PC-3 (cell line): Measurements from ENCODE around the gene PPP4R3B. TPM values are rescaled to one million over a fixed set of nuclear protein-coding genes. Genes with fewer than 3 reads are reported as not detected.

Source experiments
- ATAC-seq: fragments of 200-7000 bp; cut with Tn5 transposase; 2 replicates; pipeline ENCODE4 v1.9.1; 2020; ENCODE audit warnings: mild to moderate bottlenecking, moderate library complexity
- BruUV-seq: library from RNA; stranded (reverse); fragments of 400-500 nt; replicated peaks from 2 replicates; lab custom pipeline; 2021; lab: Mats Ljungman, UMichigan
- CTCF ChIA-PET: fragments of 300-600 bp; sonication (Branson Sonifier 250); formaldehyde crosslinking; loops from one replicate; lab custom pipeline; 2022; ENCODE audit warnings: antibody characterized with exemption; lab: Charles Lee
- POLR2A ChIA-PET: fragments of 300-600 bp; sonication (Branson Sonifier 250); formaldehyde crosslinking; loops from one replicate; lab custom pipeline; 2022; ENCODE audit warnings: antibody characterized with exemption; ENCODE audit not compliant: unreplicated experiment; lab: Charles Lee
- DNase-seq: peaks from one replicate; pipeline ENCODE4 v3.0.0-alpha.2; 2015
- H2AFZ ChIP-seq: fragments of 300-600 bp; sonication (generic); 2 replicates; pipeline ENCODE4 v1.6.0; 2016; ENCODE audit warnings: antibody characterized with exemption, low read length
- H3F3A ChIP-seq: fragments of 300-600 bp; sonication (generic); one replicate; pipeline ENCODE4 v1.6.0; 2017; ENCODE audit warnings: antibody characterized with exemption, low read length, control low read depth, mild to moderate bottlenecking; ENCODE audit not compliant: unreplicated experiment
- H3K27ac ChIP-seq: fragments of 300-600 bp; sonication (generic); 2 replicates; pipeline ENCODE4 v1.5.1; 2016; ENCODE audit warnings: mild to moderate bottlenecking, low read length
- H3K27me3 ChIP-seq: fragments of 300-600 bp; sonication (generic); 2 replicates; pipeline ENCODE4 v1.6.1; 2016; ENCODE audit warnings: low read length, mixed read lengths
- H3K36me3 ChIP-seq: fragments of 300-600 bp; sonication (generic); 2 replicates; pipeline ENCODE4 v1.6.1; 2016; ENCODE audit warnings: low read depth, mixed run types, low read length, mixed read lengths
- H3K4me1 ChIP-seq: fragments of 300-600 bp; sonication (generic); 2 replicates; pipeline ENCODE4 v1.5.1; 2016; ENCODE audit warnings: low read length; ENCODE audit not compliant: insufficient read depth
- H3K4me2 ChIP-seq: fragments of 300-600 bp; sonication (generic); 2 replicates; pipeline ENCODE4 v1.6.0; 2016; ENCODE audit warnings: low read length
- H3K4me3 ChIP-seq: fragments of 300-600 bp; sonication (generic); 2 replicates; pipeline ENCODE4 v1.5.1; 2016; ENCODE audit warnings: mild to moderate bottlenecking, low read length, mixed read lengths
- H3K79me2 ChIP-seq: fragments of 300-600 bp; sonication (generic); 2 replicates; pipeline ENCODE4 v1.6.1; 2017; ENCODE audit warnings: low read length, mixed read lengths
- H3K9ac ChIP-seq: fragments of 300-600 bp; sonication (generic); 2 replicates; pipeline ENCODE4 v1.6.0; 2016; ENCODE audit warnings: mild to moderate bottlenecking, low read length
- H3K9me2 ChIP-seq: fragments of 300-600 bp; sonication (generic); replicated peaks from 2 replicates; pipeline ENCODE4 v1.6.1; 2016; ENCODE audit warnings: mixed run types, low read length, mixed read lengths
- H3K9me3 ChIP-seq: fragments of 300-600 bp; sonication (generic); 2 replicates; pipeline ENCODE4 v1.6.1; 2016; ENCODE audit warnings: low read length, mixed read lengths
- H4K20me1 ChIP-seq: fragments of 300-600 bp; sonication (generic); 2 replicates; pipeline ENCODE4 v1.6.1; 2016; ENCODE audit warnings: low read length, mixed read lengths
- EZH2 ChIP-seq: fragments of 300-600 bp; sonication (generic); IDR thresholded peaks from one replicate; pipeline ENCODE4 v1.6.1; 2017; ENCODE audit warnings: antibody characterized with exemption, mild to moderate bottlenecking, low read length; ENCODE audit not compliant: unreplicated experiment
- EZH2phosphoT487 ChIP-seq: fragments of 300-600 bp; sonication (generic); IDR thresholded peaks from 2 replicates; pipeline ENCODE4 v1.6.1; 2018; ENCODE audit warnings: mild to moderate bottlenecking, antibody characterized with exemption, low read length, borderline replicate concordance
- intact Hi-C: fragments of 100-400 bp; cut with micrococcal nuclease; formaldehyde crosslinking; loops from 2 replicates; pipeline ENCODE4 v1.9.0; 2023
- total RNA-seq: library from RNA; depleted of rRNA; stranded (reverse); fragments of >200 nt; gene quantifications from 2 replicates; pipeline ENCODE4 v1.2.3, GENCODE V29; 2014
- TF ChIP-seq, protein P1 (sequence below): fragments of 300-600 bp; sonication (generic); conservative IDR thresholded peaks from 2 replicates; pipeline ENCODE4 v1.5.1; 2017; ENCODE audit warnings: antibody characterized with exemption, low read depth, mild to moderate bottlenecking, low read length

Gene PPP4R3B
- total RNA-seq, 1 experiment from 2014 or later, result 38.4 TPM

DNA sequence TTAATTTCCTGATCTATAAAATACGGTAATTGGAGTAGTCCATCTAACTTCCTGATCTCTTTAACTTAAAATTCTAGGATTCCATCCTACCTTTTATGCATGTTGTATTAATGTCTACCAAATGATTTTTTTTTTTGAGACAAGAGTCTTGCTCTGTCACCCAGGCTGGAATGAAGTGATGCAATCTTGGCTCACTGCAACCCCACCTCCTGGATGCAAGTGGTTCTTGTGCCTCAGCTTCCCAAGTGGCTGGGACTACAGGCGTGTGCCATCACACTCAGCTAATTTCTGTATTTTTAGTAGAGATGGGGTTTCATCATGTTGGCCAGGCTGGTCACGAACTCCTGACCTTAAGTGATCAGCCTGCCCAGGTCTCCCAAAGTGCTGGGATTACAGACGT is 50.1 kb downstream of the PPP4R3B start:
- intact Hi-C loops, result no loop called here
- no peaks in the 10 kb centered on the region for H3F3A ChIP-seq
- H3K4me1 ChIP-seq, result no peaks in the 10 kb centered on the region
- H3K9me3 ChIP-seq, result no peaks in the 10 kb centered on the region
- H3K4me2 ChIP-seq, result no peak overlapping the region
- ATAC-seq (no peak), DNase-seq (no peak)
- H3K9ac ChIP-seq, result no peak overlapping the region
- H3K36me3 ChIP-seq, result peaks cover 48% of the 10 kb centered on the region
- CTCF ChIA-PET, result no interaction called here
- no peak overlapping the region for H3K27ac ChIP-seq
- no peaks in the 10 kb centered on the region for H3K9me2 ChIP-seq
- no peaks in the 10 kb centered on the region for H3K27me3 ChIP-seq
- no peaks in the 10 kb centered on the region for H4K20me1 ChIP-seq
- H2AFZ ChIP-seq, result no peak overlapping the region
- TF ChIP-seq EZH2 (no peak), EZH2phosphoT487 (no peak)
- TF ChIP-seq, protein P1, sequence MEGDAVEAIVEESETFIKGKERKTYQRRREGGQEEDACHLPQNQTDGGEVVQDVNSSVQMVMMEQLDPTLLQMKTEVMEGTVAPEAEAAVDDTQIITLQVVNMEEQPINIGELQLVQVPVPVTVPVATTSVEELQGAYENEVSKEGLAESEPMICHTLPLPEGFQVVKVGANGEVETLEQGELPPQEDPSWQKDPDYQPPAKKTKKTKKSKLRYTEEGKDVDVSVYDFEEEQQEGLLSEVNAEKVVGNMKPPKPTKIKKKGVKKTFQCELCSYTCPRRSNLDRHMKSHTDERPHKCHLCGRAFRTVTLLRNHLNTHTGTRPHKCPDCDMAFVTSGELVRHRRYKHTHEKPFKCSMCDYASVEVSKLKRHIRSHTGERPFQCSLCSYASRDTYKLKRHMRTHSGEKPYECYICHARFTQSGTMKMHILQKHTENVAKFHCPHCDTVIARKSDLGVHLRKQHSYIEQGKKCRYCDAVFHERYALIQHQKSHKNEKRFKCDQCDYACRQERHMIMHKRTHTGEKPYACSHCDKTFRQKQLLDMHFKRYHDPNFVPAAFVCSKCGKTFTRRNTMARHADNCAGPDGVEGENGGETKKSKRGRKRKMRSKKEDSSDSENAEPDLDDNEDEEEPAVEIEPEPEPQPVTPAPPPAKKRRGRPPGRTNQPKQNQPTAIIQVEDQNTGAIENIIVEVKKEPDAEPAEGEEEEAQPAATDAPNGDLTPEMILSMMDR, result no peak
- POLR2A ChIA-PET, result no interaction called here
- BruUV-seq, result no TSS peak
- H3K4me3 ChIP-seq, result no peak overlapping the region
- H3K79me2 ChIP-seq, result no peaks in the 10 kb centered on the region

DNA sequence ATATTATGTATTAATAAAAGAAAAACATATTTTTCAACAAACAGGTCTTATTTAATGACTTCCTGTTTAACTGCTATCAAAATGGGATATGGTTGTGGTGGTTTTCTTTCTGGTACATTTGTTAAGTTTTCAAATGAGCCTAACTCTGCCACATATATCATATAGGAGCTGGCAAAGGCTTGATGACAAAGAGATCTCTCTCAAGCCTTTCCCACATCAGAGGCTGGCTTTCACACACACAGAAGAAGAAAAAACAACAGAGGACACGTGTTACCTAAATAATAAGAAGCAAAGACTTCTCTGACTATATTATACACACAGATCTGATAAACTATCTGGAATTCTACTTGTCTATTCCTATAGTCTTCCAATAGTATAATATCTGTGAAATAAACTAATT is 51.8 kb downstream of the PPP4R3B start:
- ATAC-seq (no peak), DNase-seq (no peak)
- no peaks in the 10 kb centered on the region for H3K9me2 ChIP-seq
- H3K4me2 ChIP-seq, result no peak overlapping the region
- intact Hi-C loops, result no loop called here
- H3K9ac ChIP-seq, result no peak overlapping the region
- no peak overlapping the region for H3K4me3 ChIP-seq
- TF ChIP-seq, protein P1, result no peak
- no peak for TF ChIP-seq EZH2phosphoT487
- TF ChIP-seq EZH2, result no peak
- no peaks in the 10 kb centered on the region for H3F3A ChIP-seq
- H4K20me1 ChIP-seq, result no peaks in the 10 kb centered on the region
- ChIA-PET POLR2A (no interaction called here), CTCF (no interaction called here)
- H3K4me1 ChIP-seq, result no peaks in the 10 kb centered on the region
- H3K27me3 ChIP-seq, result no peaks in the 10 kb centered on the region
- no TSS peak for BruUV-seq
- H3K79me2 ChIP-seq, result no peaks in the 10 kb centered on the region
- H3K27ac ChIP-seq, result no peak overlapping the region
- peaks cover 63% of the 10 kb centered on the region for H3K36me3 ChIP-seq
- 0 out of 2 replicates have a peak, but pooled peaks cover 6% of the 10 kb centered on the region for H3K9me3 ChIP-seq
- H2AFZ ChIP-seq, result no peak overlapping the region

DNA sequence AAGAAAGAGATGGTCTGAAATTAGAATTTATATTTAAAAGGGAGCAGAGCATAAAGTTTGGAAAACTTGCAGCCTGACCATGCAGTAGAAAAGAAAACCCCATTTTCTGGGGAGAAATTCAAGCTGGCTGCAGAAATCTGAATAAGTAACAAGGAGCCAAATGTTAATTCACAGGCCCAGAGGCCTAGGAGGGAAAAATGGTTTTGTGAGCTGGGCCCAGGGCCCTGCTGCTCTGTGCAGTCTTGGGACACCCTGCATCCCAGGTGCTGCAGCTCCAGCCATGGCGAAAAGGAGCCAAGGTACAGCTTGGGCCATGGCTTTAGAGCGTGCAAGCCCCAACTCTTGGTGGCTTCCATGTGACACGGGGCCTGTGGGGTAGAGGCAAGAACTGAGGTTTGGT is 56.6 kb downstream of the PPP4R3B start:
- no TSS peak for BruUV-seq

More for the DNA sequence above, 56.6 kb downstream of the PPP4R3B start:
- no peak overlapping the region for H3K4me2 ChIP-seq
- H3K9me2 ChIP-seq, result no peaks in the 10 kb centered on the region
- no peak for DNase-seq
- intact Hi-C loops, result no loop called here
- H2AFZ ChIP-seq, result no peak overlapping the region
- H4K20me1 ChIP-seq, result no peaks in the 10 kb centered on the region
- TF ChIP-seq EZH2, result no peak
- TF ChIP-seq, protein P1, result no peak
- TF ChIP-seq EZH2phosphoT487, result no peak
- H3K36me3 ChIP-seq, result peaks cover 68% of the 10 kb centered on the region
- no peak overlapping the region for H3K9ac ChIP-seq
- H3K4me1 ChIP-seq, result no peaks in the 10 kb centered on the region
- H3K79me2 ChIP-seq, result no peaks in the 10 kb centered on the region
- no peaks in the 10 kb centered on the region for H3F3A ChIP-seq
- H3K27ac ChIP-seq, result no peak overlapping the region
- ATAC-seq, result no peak
- no peaks in the 10 kb centered on the region for H3K27me3 ChIP-seq
- no peak overlapping the region for H3K4me3 ChIP-seq
- POLR2A ChIA-PET, result no interaction called here
- CTCF ChIA-PET, result no interaction called here
- H3K9me3 ChIP-seq, result 0 out of 2 replicates have a peak, but pooled peaks cover 6% of the 10 kb centered on the region
